Measurements from ENCODE around the gene OSBPL9. TPM values are rescaled to one million over a fixed set of nuclear protein-coding genes. Genes with fewer than 3 reads are reported as not detected.
"Not testable (repeated sequence)": the region's sequence is repeated elsewhere in the genome, so short reads cannot be mapped to it uniquely, and the experiment has no call there.

The OSBPL9 gene
- total RNA-seq, 1 donor from 2014 or later: 55.8 TPM

- TF ChIP-seq, protein P1, sequence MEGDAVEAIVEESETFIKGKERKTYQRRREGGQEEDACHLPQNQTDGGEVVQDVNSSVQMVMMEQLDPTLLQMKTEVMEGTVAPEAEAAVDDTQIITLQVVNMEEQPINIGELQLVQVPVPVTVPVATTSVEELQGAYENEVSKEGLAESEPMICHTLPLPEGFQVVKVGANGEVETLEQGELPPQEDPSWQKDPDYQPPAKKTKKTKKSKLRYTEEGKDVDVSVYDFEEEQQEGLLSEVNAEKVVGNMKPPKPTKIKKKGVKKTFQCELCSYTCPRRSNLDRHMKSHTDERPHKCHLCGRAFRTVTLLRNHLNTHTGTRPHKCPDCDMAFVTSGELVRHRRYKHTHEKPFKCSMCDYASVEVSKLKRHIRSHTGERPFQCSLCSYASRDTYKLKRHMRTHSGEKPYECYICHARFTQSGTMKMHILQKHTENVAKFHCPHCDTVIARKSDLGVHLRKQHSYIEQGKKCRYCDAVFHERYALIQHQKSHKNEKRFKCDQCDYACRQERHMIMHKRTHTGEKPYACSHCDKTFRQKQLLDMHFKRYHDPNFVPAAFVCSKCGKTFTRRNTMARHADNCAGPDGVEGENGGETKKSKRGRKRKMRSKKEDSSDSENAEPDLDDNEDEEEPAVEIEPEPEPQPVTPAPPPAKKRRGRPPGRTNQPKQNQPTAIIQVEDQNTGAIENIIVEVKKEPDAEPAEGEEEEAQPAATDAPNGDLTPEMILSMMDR (IDR thresholded peaks at IDR 0.05; ENCODE audit: borderline replicate concordance): no peak
- intact Hi-C loops (cut with micrococcal nuclease): no loop called here
- no peaks in the 10 kb centered on the region for H3K27me3 ChIP-seq (ENCODE audit: low read depth)
Observed at GRCh38 chr1:51731998-51732397, 115.1 kb downstream of the OSBPL9 start.

DNA sequence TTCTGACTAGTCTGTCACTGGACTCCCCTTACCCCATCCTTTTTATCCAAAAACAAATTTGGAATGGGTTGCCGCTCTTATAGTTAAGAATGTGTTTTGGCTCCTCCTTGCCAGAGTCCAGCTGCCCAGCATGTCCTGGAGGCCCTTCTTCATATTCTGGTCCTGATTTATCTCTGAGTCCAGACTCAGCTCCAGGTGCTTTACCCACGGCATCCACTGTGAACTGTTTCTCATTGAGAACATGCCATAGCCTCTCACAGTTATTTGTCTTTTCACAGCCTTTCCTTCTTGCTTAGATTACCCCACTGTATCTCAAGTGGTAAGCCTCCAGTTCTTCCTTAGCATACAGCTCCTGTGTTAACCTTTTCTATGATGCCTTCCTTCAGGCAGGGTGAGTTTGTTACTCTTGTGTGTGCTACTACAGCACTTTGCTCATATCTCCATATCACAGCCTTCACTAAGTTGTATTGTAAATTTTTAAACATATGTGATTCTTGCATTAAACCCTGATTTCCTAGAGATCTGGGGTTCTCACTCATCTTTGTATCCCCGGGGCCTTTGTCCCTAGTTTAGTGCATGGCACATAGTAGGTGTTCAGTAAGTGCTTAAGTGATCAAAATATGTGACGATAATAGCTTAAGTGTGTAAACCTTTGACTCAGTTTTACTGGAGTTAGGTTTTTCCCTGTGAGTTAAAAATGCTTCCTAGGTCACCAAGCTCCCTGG, 116.0 kb downstream of the OSBPL9 start:
- Histone ChIP-seq H3K27ac (replicated peaks) (peak overlapping the region; percentile 91), H3K27me3 (ENCODE audit: low read depth) (no peaks in the 10 kb centered on the region), H3K4me1 (peaks cover 97% of the 10 kb centered on the region), H3K9me3 (replicated peaks) (no peaks in the 10 kb centered on the region), H3K36me3 (no peaks in the 10 kb centered on the region), H3K4me3 (no peak overlapping the region)
- intact Hi-C loops (cut with micrococcal nuclease): no loop called here
- TF ChIP-seq, protein P1 (IDR thresholded peaks at IDR 0.05; ENCODE audit: borderline replicate concordance): no peak
- DNase-seq: no peak

More at GRCh38 chr1:51731998-51732397, 115.1 kb downstream of the OSBPL9 start:
- Histone ChIP-seq H3K4me3 (no peak overlapping the region), H3K4me1 (peaks cover 89% of the 10 kb centered on the region), H3K36me3 (no peaks in the 10 kb centered on the region), H3K9me3 (replicated peaks) (no peaks in the 10 kb centered on the region), H3K27ac (replicated peaks) (peak overlapping the region; percentile 91)
- DNase-seq: no peak

GRCh38 chr1:51733426-51733774, 116.5 kb downstream of the OSBPL9 start:
- H3K4me3 ChIP-seq; H3K36me3 ChIP-seq; intact Hi-C loops (cut with micrococcal nuclease); H3K9me3 ChIP-seq (replicated peaks); DNase-seq; H3K27me3 ChIP-seq (ENCODE audit: low read depth): not testable (repeated sequence)
- Histone ChIP-seq H3K27ac (replicated peaks) (peak overlapping the region; percentile 91), H3K4me1 (peaks cover 99% of the 10 kb centered on the region)

GRCh38 chr1:51733793-51734522, 117.1 kb downstream of the OSBPL9 start:
- H3K27ac ChIP-seq (replicated peaks): peak overlapping the region; percentile 91
- no peaks in the 10 kb centered on the region for H3K9me3 ChIP-seq (replicated peaks)
- no peaks in the 10 kb centered on the region for H3K27me3 ChIP-seq (ENCODE audit: low read depth)
- peaks cover 99% of the 10 kb centered on the region for H3K4me1 ChIP-seq
- no peaks in the 10 kb centered on the region for H3K36me3 ChIP-seq
- no peak for DNase-seq
- TF ChIP-seq, protein P1 (IDR thresholded peaks at IDR 0.05; ENCODE audit: borderline replicate concordance): no peak
- no peak overlapping the region for H3K4me3 ChIP-seq
- intact Hi-C loops (cut with micrococcal nuclease): no loop called here

GRCh38 chr1:51734896-51735745, 118.2 kb downstream of the OSBPL9 start:
- Histone ChIP-seq H3K36me3 (no peaks in the 10 kb centered on the region), H3K27me3 (ENCODE audit: low read depth) (no peaks in the 10 kb centered on the region), H3K9me3 (replicated peaks) (no peaks in the 10 kb centered on the region), H3K27ac (replicated peaks) (peak overlapping the region; percentile 91), H3K4me3 (no peak overlapping the region), H3K4me1 (peaks cover 90% of the 10 kb centered on the region)
- TF ChIP-seq, protein P1 (IDR thresholded peaks at IDR 0.05; ENCODE audit: borderline replicate concordance): no peak
- intact Hi-C loops (cut with micrococcal nuclease): no loop called here
- no peak for DNase-seq
